Neural cell (in vitro differentiated cells): ENCODE measurements around the gene DRAP1. TPM values are rescaled to one million over a fixed set of nuclear protein-coding genes. Genes with fewer than 3 reads are reported as not detected.

Experiments used
- H2AFZ ChIP-seq: fragments of 200-600, 300-800 bp; sonication (generic), shearing (Covaris generic); 2 replicates; pipeline ENCODE4 v1.6.0; 2014; ENCODE audit warnings: low read depth, mild to moderate bottlenecking, antibody characterized with exemption, low read length, moderate library complexity
- H3F3A ChIP-seq: fragments of 200-600 bp; shearing (Covaris generic); 2 replicates; pipeline ENCODE4 v1.6.1; 2016; ENCODE audit warnings: mild to moderate bottlenecking, moderate library complexity, mixed read lengths, antibody characterized with exemption, low read length; ENCODE audit not compliant: insufficient read depth, poor library complexity, severe bottlenecking
- H3K27ac ChIP-seq: fragments of 200-600, 300-800 bp; sonication (generic), shearing (Covaris generic); 2 replicates; pipeline ENCODE4 v1.5.1; 2014; ENCODE audit warnings: mild to moderate bottlenecking, low read length, moderate library complexity
- H3K27me3 ChIP-seq: fragments of 300-800, 200-600 bp; sonication (generic), shearing (Covaris generic); 2 replicates; pipeline ENCODE4 v1.6.0; 2014; ENCODE audit warnings: mild to moderate bottlenecking, low read depth, low read length, moderate library complexity; ENCODE audit not compliant: insufficient read depth
- H3K36me3 ChIP-seq: fragments of 300-800, 200-600 bp; sonication (generic), shearing (Covaris generic); 2 replicates; pipeline ENCODE4 v1.5.1; 2014; ENCODE audit warnings: mild to moderate bottlenecking, antibody characterized with exemption, low read length, moderate library complexity; ENCODE audit not compliant: insufficient read depth
- H3K4me2 ChIP-seq: fragments of 300-800, 200-600 bp; sonication (generic), shearing (Covaris generic); 2 replicates; pipeline ENCODE4 v1.6.0; 2014; ENCODE audit warnings: mild to moderate bottlenecking, low read length
- H3K4me3 ChIP-seq: fragments of 300-800, 200-600 bp; sonication (generic), shearing (Covaris generic); 2 replicates; pipeline ENCODE4 v1.5.1; 2014; ENCODE audit warnings: mild to moderate bottlenecking, low read length, moderate library complexity
- H3K79me2 ChIP-seq: fragments of 200-600 bp; shearing (Covaris generic); replicated peaks from 2 replicates; pipeline ENCODE4 v1.6.0; 2014; ENCODE audit warnings: mild to moderate bottlenecking, low read length, moderate library complexity; ENCODE audit not compliant: insufficient read depth
- H3K9ac ChIP-seq: fragments of 300-800, 200-600 bp; sonication (generic), shearing (Covaris generic); 2 replicates; pipeline ENCODE4 v1.6.1; 2016; ENCODE audit warnings: mild to moderate bottlenecking, low read length, mixed read lengths
- H3K9me2 ChIP-seq: fragments of 200-600 bp; shearing (Covaris generic); 2 replicates; pipeline ENCODE4 v1.6.1; 2016; ENCODE audit warnings: mild to moderate bottlenecking, low read length, mixed read lengths; ENCODE audit not compliant: insufficient read depth
- H3K9me3 ChIP-seq: fragments of 200-600, 300-800 bp; sonication (generic), shearing (Covaris generic); 2 replicates; pipeline ENCODE4 v1.6.1; 2016; ENCODE audit warnings: mild to moderate bottlenecking, mixed run types, low read length, moderate library complexity, mixed read lengths
- H4K20me1 ChIP-seq: fragments of 200-600 bp; shearing (Covaris generic); 2 replicates; pipeline ENCODE4 v1.6.1; 2016; ENCODE audit warnings: mild to moderate bottlenecking, mixed run types; ENCODE audit not compliant: insufficient read depth
- EP300 ChIP-seq: fragments of 450-650 bp; conservative IDR thresholded peaks from 2 replicates; pipeline ENCODE4 v1.6.1; 2014; ENCODE audit warnings: antibody characterized with exemption, mild to moderate bottlenecking, moderate library complexity; ENCODE audit not compliant: poor library complexity, severe bottlenecking
- EZH2 ChIP-seq: fragments of 200-600, 300-800 bp; shearing (Covaris generic), sonication (generic); IDR thresholded peaks from 2 replicates; pipeline ENCODE4 v1.6.1; 2014; ENCODE audit warnings: antibody characterized with exemption, low read length, borderline replicate concordance, mild to moderate bottlenecking; ENCODE audit not compliant: insufficient read depth, poor library complexity, severe bottlenecking
- MXI1 ChIP-seq: fragments of 450-650 bp; conservative IDR thresholded peaks from 2 replicates; pipeline ENCODE4 v1.6.1; 2014; ENCODE audit warnings: antibody characterized with exemption, mild to moderate bottlenecking; ENCODE audit not compliant: poor library complexity, severe bottlenecking
- POLR2AphosphoS5 ChIP-seq: IDR thresholded peaks from 2 replicates; pipeline ENCODE4 v1.6.1; 2012
- REST ChIP-seq: IDR thresholded peaks from 2 replicates; pipeline ENCODE4 v1.6.1; 2012; ENCODE audit warnings: borderline replicate concordance
- SMC3 ChIP-seq: fragments of 450-650 bp; conservative IDR thresholded peaks from 2 replicates; pipeline ENCODE4 v1.6.1; 2014; ENCODE audit warnings: antibody characterized with exemption, mild to moderate bottlenecking, moderate library complexity; ENCODE audit not compliant: poor library complexity
- TAF1 ChIP-seq: IDR thresholded peaks from 2 replicates; pipeline ENCODE4 v1.6.1; 2012; ENCODE audit warnings: low read depth
- polyA plus RNA-seq: library from polyadenylated mRNA; depleted of rRNA; stranded (reverse); fragments of >200 nt; gene quantifications from 2 replicates; pipeline ENCODE4 v1.2.3, GENCODE V29; 2014
- TF ChIP-seq, protein P1 (sequence below): fragments of 450-650 bp; IDR thresholded peaks from 2 replicates; pipeline ENCODE4 v1.5.1; 2014; ENCODE audit warnings: antibody characterized with exemption, mild to moderate bottlenecking, moderate library complexity; ENCODE audit not compliant: poor library complexity, severe bottlenecking

DRAP1 gene
- polyA plus RNA-seq, 1 donor from 2014 or later: 242 TPM

DNA sequence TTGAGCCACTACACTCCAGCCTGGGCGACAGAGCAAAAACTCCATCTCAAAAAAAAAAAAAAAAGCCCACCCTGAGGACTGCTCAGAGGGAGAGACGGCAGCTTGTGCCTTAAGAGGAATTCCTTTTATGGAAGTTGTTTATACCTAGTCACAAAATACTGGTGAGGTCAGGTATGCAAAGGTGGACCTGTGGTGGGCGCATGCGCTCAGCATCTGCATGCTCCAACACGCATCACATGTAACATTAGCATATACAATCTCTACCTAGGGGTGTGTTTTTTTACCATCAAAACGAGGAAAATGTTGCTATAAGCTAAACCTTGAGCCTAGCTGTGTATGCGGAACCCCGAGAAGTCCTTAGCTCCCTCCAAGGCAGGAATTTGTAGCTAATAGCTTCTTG, 35.5 kb downstream of the DRAP1 start:
- Histone ChIP-seq H3K27me3 (no peaks in the 10 kb centered on the region), H3K9ac (no peak overlapping the region), H3K4me2 (no peak overlapping the region), H3K79me2 (no peaks in the 10 kb centered on the region), H3K27ac (no peak overlapping the region), H2AFZ (no peak overlapping the region), H3K9me2 (no peaks in the 10 kb centered on the region), H3K9me3 (no peaks in the 10 kb centered on the region), H3K4me3 (no peak overlapping the region), H3F3A (no peaks in the 10 kb centered on the region), H3K36me3 (no peaks in the 10 kb centered on the region), H4K20me1 (no peaks in the 10 kb centered on the region)
- TF ChIP-seq REST: no peak
- TF ChIP-seq SMC3: no peak
- no peak for TF ChIP-seq TAF1
- no peak for TF ChIP-seq EZH2
- no peak for TF ChIP-seq POLR2AphosphoS5
- no peak for TF ChIP-seq MXI1
- no peak for TF ChIP-seq EP300
- TF ChIP-seq, protein P1, sequence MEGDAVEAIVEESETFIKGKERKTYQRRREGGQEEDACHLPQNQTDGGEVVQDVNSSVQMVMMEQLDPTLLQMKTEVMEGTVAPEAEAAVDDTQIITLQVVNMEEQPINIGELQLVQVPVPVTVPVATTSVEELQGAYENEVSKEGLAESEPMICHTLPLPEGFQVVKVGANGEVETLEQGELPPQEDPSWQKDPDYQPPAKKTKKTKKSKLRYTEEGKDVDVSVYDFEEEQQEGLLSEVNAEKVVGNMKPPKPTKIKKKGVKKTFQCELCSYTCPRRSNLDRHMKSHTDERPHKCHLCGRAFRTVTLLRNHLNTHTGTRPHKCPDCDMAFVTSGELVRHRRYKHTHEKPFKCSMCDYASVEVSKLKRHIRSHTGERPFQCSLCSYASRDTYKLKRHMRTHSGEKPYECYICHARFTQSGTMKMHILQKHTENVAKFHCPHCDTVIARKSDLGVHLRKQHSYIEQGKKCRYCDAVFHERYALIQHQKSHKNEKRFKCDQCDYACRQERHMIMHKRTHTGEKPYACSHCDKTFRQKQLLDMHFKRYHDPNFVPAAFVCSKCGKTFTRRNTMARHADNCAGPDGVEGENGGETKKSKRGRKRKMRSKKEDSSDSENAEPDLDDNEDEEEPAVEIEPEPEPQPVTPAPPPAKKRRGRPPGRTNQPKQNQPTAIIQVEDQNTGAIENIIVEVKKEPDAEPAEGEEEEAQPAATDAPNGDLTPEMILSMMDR: no peak

- H3K27ac ChIP-seq: no peak overlapping the region
- no peaks in the 10 kb centered on the region for H4K20me1 ChIP-seq
- H3K9me2 ChIP-seq: no peaks in the 10 kb centered on the region
- H3K9ac ChIP-seq: no peak overlapping the region
- no peaks in the 10 kb centered on the region for H3K36me3 ChIP-seq
- no peak overlapping the region for H3K4me2 ChIP-seq
- peaks cover 13% of the 10 kb centered on the region for H3K79me2 ChIP-seq
- H3K9me3 ChIP-seq: no peaks in the 10 kb centered on the region
- H3K27me3 ChIP-seq: no peaks in the 10 kb centered on the region
- H3K4me3 ChIP-seq: no peak overlapping the region
- TF ChIP-seq REST (no peak), POLR2AphosphoS5 (no peak)
- H2AFZ ChIP-seq: no peak overlapping the region
- no peaks in the 10 kb centered on the region for H3F3A ChIP-seq
Observed at GRCh38 chr11:65958291-65958690, 39.1 kb downstream of the DRAP1 start.
